ENCODE data around the gene ZNF148.
A peak's percentile ranks its signal among the peaks of the same experiment; 100 is the strongest.
"Not testable (repeated sequence)": the region's sequence is repeated elsewhere in the genome, so short reads cannot be mapped to it uniquely, and the experiment has no call there.

ZNF148 gene, protein sequence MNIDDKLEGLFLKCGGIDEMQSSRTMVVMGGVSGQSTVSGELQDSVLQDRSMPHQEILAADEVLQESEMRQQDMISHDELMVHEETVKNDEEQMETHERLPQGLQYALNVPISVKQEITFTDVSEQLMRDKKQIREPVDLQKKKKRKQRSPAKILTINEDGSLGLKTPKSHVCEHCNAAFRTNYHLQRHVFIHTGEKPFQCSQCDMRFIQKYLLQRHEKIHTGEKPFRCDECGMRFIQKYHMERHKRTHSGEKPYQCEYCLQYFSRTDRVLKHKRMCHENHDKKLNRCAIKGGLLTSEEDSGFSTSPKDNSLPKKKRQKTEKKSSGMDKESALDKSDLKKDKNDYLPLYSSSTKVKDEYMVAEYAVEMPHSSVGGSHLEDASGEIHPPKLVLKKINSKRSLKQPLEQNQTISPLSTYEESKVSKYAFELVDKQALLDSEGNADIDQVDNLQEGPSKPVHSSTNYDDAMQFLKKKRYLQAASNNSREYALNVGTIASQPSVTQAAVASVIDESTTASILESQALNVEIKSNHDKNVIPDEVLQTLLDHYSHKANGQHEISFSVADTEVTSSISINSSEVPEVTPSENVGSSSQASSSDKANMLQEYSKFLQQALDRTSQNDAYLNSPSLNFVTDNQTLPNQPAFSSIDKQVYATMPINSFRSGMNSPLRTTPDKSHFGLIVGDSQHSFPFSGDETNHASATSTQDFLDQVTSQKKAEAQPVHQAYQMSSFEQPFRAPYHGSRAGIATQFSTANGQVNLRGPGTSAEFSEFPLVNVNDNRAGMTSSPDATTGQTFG

DNA sequence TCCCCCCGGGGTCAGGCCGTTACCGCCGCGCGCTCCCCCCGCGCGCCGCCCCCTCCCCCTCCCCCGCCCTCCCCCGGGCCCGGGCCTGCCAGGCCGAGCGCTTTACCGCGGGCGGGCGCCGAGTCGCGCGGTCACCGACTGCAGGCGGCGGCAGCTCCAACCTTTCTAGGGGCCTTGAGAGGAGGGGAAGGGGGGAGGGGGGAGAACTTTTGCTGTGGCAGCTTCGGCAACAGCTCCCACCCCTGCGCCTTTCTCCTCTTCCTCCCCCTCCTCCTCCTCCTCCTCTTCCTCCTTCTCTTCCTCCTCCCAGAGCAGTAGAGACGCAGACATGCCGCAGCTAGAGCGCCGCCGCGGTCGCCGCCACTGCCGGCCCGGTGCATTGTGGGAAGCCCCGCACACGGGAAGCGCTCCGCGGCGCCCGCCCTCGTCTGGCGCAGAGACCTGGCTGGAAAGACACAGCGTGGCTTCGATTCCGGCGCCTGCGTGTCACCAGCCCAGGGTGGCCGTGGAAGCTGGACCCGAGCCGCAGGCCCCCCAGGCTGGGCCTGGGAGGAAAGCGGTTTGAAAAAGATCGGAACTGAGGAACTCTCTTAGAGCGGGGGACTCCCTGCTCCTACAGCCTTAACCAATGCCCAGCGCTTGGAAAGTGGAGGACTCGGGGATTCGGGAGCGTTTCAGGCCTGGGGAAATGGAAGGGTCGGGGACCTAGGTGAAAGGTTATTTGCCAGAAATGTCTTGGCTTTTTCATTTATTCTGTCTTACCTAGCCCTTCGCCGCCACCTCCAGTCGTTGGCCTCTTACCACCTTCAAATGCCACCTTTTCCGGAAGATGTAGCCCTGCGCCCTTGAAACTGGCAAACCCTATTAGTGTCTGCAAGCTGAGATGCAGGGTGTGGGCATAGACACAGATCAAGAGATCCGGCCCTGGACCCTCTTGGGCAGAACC, at the start of gene ZNF148:
ZNF148 (minus strand) TSS at position 330 of the 946 bp plus-strand sequence. CDS start 61,685 bp downstream, outside the sequence.
- TF ChIP-seq, protein P1, sequence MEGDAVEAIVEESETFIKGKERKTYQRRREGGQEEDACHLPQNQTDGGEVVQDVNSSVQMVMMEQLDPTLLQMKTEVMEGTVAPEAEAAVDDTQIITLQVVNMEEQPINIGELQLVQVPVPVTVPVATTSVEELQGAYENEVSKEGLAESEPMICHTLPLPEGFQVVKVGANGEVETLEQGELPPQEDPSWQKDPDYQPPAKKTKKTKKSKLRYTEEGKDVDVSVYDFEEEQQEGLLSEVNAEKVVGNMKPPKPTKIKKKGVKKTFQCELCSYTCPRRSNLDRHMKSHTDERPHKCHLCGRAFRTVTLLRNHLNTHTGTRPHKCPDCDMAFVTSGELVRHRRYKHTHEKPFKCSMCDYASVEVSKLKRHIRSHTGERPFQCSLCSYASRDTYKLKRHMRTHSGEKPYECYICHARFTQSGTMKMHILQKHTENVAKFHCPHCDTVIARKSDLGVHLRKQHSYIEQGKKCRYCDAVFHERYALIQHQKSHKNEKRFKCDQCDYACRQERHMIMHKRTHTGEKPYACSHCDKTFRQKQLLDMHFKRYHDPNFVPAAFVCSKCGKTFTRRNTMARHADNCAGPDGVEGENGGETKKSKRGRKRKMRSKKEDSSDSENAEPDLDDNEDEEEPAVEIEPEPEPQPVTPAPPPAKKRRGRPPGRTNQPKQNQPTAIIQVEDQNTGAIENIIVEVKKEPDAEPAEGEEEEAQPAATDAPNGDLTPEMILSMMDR (conservative IDR thresholded peaks at IDR 0.05; ENCODE audit: low read depth, low read length), result peak; percentile 13
- peak within 1 kb of the TSS; percentile 87 for H3K4me3 ChIP-seq (ENCODE audit: low read depth, low read length)
- DNase-seq (ENCODE audit: low read depth), result peak; percentile 89

DNA sequence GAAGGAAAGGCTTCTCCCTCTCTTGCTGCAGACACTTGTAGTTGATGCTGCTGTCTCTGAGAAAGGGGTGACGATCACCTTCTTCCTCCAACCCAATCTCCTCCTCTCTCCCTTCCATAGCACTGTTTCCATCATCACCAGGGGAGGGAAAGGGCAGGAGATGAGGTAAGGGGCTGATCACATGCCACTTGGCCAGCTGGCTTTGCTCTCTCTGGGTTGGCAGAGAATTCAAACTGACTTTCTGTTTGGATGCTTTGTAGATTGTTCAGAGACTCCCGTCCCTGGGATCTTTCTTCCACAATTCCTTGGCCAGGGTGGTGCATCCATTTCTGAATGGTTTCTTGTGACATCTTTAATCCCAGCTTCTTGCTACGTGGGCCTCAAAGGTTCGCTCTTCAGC, 43.2 kb upstream of the ZNF148 start:
- DNase-seq (ENCODE audit: low read depth), result no peak
- TF ChIP-seq, protein P1 (conservative IDR thresholded peaks at IDR 0.05; ENCODE audit: low read depth, low read length), result no peak
- H3K4me3 ChIP-seq (ENCODE audit: low read depth, low read length), result no peak overlapping the region

DNA sequence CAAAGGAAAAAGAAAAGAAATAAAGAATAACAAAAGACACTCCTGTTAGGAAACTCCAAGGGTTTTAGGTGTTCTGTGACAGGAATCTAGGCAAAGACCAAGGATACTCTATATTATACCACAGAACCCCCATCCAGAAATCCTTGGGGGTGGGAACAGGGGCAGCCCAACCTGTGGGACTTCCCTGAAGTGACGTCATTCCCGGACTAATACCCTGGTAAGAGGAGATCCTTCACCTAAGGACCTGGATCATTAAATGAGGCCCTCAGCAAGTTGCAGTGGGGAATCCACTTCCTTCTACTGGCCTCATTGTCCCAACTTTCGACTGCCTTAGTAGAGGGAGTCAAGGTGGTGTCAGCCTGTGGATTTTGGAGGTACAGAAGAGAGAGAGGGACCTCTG, 41.1 kb upstream of the ZNF148 start:
- TF ChIP-seq, protein P1 (conservative IDR thresholded peaks at IDR 0.05; ENCODE audit: low read depth, low read length), result no peak
- H3K4me3 ChIP-seq (ENCODE audit: low read depth, low read length), result no peak overlapping the region
- DNase-seq (ENCODE audit: low read depth), result no peak

DNA sequence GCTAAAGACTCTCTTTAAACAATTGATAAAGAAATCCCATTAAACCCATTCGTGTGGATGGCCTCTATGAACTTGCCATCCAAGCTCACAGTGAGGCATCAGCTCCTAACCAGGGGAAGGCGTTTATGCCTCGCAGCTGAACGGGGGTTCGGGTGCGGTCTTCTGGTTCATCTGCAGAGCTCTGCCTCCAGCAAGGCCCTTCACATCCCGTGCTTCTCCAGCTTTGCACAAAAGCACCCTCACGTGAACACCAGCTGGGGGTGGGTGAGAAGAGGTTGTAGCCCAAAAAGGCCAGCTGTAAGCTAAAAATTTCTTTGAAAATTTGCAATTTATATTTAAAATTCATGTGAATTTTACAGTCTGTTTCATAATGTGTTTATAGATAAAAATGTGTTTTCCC, 39.5 kb upstream of the ZNF148 start:
- no peak for DNase-seq (ENCODE audit: low read depth)

DNA sequence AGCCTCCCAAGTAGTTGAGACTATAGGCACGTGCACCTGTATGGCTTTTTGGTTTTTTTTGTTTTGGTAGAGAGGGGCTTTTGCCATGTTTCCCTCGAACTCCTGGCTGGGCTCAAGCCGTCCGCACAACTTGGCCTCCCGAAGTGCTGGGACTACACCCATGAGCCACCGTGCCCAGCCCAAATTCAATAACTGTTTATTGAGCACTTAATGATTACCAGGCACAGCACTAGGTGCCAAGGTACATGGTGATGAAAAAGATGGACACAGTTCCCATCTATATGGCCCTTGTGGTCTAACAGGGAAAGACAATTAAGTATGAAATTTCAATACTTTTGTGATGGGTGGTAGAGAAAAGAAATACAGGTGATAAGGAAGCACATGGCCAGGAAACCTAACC, 35.8 kb upstream of the ZNF148 start:
- DNase-seq (ENCODE audit: low read depth), result no peak
- no peak overlapping the region for H3K4me3 ChIP-seq (ENCODE audit: low read depth, low read length)
- TF ChIP-seq, protein P1 (conservative IDR thresholded peaks at IDR 0.05; ENCODE audit: low read depth, low read length), result no peak

More for the DNA sequence above, 39.5 kb upstream of the ZNF148 start:
- H3K4me3 ChIP-seq (ENCODE audit: low read depth, low read length), result no peak overlapping the region
- TF ChIP-seq, protein P1 (conservative IDR thresholded peaks at IDR 0.05; ENCODE audit: low read depth, low read length), result no peak

DNA sequence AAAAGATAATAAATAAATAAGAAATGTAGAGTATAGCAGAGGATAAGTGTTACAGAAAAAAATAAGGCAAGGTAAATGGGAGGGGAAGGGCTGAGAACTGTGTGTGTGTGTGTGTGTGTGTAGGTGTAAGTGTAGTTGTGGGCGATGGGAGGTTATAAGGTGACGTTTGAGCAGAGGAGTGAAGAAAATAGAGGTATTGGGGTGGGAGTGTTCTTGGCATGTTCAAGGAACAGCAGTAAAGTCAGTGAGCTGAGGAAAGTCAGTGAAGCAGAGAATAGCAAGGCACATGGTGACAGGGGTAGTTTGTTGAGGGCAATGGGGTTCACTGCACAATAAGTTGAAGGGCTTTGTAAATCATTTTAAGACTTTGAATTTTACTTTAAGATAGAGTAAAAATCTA, 30.9 kb upstream of the ZNF148 start:
- DNase-seq (ENCODE audit: low read depth), result no peak
- H3K4me3 ChIP-seq (ENCODE audit: low read depth, low read length), result no peak overlapping the region
- TF ChIP-seq, protein P1 (conservative IDR thresholded peaks at IDR 0.05; ENCODE audit: low read depth, low read length), result no peak

DNA sequence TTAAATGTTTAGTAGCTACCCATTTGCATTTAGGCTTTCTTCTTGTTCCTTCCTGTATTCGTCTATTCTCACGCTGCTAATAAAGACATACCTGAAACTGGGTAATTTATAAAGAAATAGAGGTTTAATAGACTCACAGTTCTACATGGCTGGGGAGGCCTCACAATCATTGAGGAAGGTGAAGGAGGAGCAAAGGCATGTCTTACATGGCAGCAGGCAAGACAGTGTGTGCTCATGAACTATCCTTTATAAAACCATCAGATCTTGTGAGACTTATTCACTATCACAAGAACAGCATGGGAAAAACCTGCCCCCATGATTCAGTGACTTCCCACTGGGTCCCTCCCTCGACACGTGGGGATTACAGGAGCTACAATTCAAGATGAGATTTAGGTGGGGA, 30.4 kb upstream of the ZNF148 start:
- H3K4me3 ChIP-seq (ENCODE audit: low read depth, low read length); DNase-seq (ENCODE audit: low read depth): not testable (repeated sequence)
